Measurements from ENCODE around the gene PPIE. TPM values are rescaled to one million over a fixed set of nuclear protein-coding genes. Genes with fewer than 3 reads are reported as not detected.

PPIE gene
- total RNA-seq, 1 experiment from 2014 or later = 73.8 TPM

DNA sequence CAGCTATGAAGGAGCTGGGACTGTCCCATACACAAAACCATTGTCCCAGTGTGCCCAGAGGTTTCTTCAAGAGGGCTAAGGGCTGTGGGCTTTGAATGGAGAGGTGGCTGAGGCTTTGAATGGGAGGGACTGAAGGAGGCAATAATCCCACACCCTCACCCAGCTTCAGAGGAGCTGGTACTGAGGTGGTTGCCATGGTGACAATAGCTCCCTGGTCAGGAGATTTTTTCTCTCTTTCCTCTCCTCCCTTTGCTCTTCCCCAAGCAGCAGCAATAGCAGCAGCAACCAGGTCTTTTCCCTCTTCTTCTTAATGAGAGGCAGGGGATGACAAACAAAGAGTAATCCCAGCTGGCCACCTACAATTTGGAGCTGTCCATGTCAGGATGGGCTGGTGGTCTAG lies 49.0 kb upstream of the PPIE start:
- H3K4me3 ChIP-seq (replicated peaks in 1 of 2; ENCODE audit: low read depth in 1 of 2, low read length in 2 of 2) = no peak overlapping the region
- H3K36me3 ChIP-seq (ENCODE audit: control insufficient read depth in 1 of 2, insufficient read depth in 2 of 2, low read length in 2 of 2) = no peaks in the 10 kb centered on the region
- POLR2A ChIA-PET = no interaction called here
- no peak overlapping the region for H3K4me2 ChIP-seq (ENCODE audit: low read length)
- no peak overlapping the region for H3K9ac ChIP-seq (ENCODE audit: low read length)
- intact Hi-C loops (cut with micrococcal nuclease) = no loop called here
- H3K4me1 ChIP-seq (ENCODE audit: control insufficient read depth in 1 of 2, insufficient read depth in 2 of 2, low read length in 2 of 2) = peaks cover 3 to 20% of the 10 kb centered on the region in 2 experiments; a peak in 2 of 4 replicates
- no peaks in the 10 kb centered on the region for H4K20me1 ChIP-seq (ENCODE audit: insufficient read depth)
- CTCF ChIA-PET = no interaction called here
- DNase-seq (ENCODE audit: low read depth, low spot score) (no peak), ATAC-seq (no peak)
- H3K9me3 ChIP-seq (ENCODE audit: control insufficient read depth in 1 of 2, insufficient read depth in 1 of 2, low read depth in 1 of 2, low read length in 2 of 2) = no peaks in the 10 kb centered on the region
- RAD21 ChIA-PET (ENCODE audit: low non-redundant PET in 1 of 2, low total read pairs in 2 of 2, uncharacterized antibody in 2 of 2, unreplicated experiment in 2 of 2) = no interaction called here
- no peak for TF ChIP-seq JUND (IDR thresholded peaks at IDR 0.05)
- TF ChIP-seq EGR1 (IDR thresholded peaks at IDR 0.05; ENCODE audit: low read depth) = no peak
- TF ChIP-seq TCF7L2 (IDR thresholded peaks at IDR 0.05; ENCODE audit: borderline replicate concordance, extremely low read depth, insufficient read depth, insufficient read length) = no peak
- no peak for TF ChIP-seq POLR2A (IDR thresholded peaks at IDR 0.05; ENCODE audit: borderline replicate concordance, extremely low read depth, insufficient read depth, insufficient read length)
- 0 out of 2 replicates have a peak, but pooled peaks cover under 1% of the 10 kb centered on the region for H3K27me3 ChIP-seq (ENCODE audit: insufficient read depth, low read length)
- BruUV-seq (replicated peaks) = no TSS peak
- no peak overlapping the region for H3K27ac ChIP-seq (ENCODE audit: low read depth, low read length)
- H2AFZ ChIP-seq (ENCODE audit: low read depth, low read length, poor library complexity, severe bottlenecking) = no peak overlapping the region
- no peaks in the 10 kb centered on the region for H3K9me2 ChIP-seq (ENCODE audit: insufficient read depth)
- H3K79me2 ChIP-seq (ENCODE audit: insufficient read depth, low read length) = no peaks in the 10 kb centered on the region

DNA sequence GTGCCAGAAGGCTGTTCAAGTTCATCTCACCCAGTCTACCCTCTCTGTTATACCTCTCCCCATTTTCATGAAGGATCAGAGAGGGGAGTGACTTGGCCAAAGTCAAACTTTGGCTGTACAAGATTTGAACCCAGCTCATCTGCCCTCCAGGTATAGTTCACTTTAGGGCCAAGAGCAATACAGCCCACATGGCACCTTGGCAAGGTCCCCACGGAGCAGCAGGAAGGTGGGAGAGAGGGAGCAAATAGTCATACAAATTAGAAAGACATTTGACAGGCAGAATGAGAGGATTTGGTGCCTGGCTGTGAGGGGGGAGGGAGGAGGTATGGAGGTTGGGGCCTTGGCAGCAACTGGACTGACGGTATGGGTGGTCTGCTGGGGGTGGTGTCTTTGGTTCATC lies 48.5 kb upstream of the PPIE start:
- DNase-seq (ENCODE audit: low read depth, low spot score) = no peak
- H3K9me3 ChIP-seq (ENCODE audit: control insufficient read depth in 1 of 2, insufficient read depth in 1 of 2, low read depth in 1 of 2, low read length in 2 of 2) = no peaks in the 10 kb centered on the region
- CTCF ChIA-PET = interaction anchor here (1.4 kb wide), 1 partner anchor 84 kb away, joined by 7 read pairs; no protein-coding TSS in a partner anchor
- H3K9ac ChIP-seq (ENCODE audit: low read length) = no peak overlapping the region
- 0 out of 2 replicates have a peak, but pooled peaks cover 4% of the 10 kb centered on the region for H3K27me3 ChIP-seq (ENCODE audit: insufficient read depth, low read length)
- no peaks in the 10 kb centered on the region for H4K20me1 ChIP-seq (ENCODE audit: insufficient read depth)
- H3K4me2 ChIP-seq (ENCODE audit: low read length) = peak overlapping the region; percentile 88; the same call in 1 of the 2 replicates
- intact Hi-C loops (cut with micrococcal nuclease) = no loop called here
- no peaks in the 10 kb centered on the region for H3K36me3 ChIP-seq (ENCODE audit: control insufficient read depth in 1 of 2, insufficient read depth in 2 of 2, low read length in 2 of 2)
- peaks cover 3 to 20% of the 10 kb centered on the region in 2 experiments; a peak in 2 of 4 replicates for H3K4me1 ChIP-seq (ENCODE audit: control insufficient read depth in 1 of 2, insufficient read depth in 2 of 2, low read length in 2 of 2)
- H3K4me3 ChIP-seq (replicated peaks in 1 of 2; ENCODE audit: low read depth in 1 of 2, low read length in 2 of 2) = no peak overlapping the region
- H3K79me2 ChIP-seq (ENCODE audit: insufficient read depth, low read length) = no peaks in the 10 kb centered on the region
- no peaks in the 10 kb centered on the region for H3K9me2 ChIP-seq (ENCODE audit: insufficient read depth)
- no TSS peak for BruUV-seq (replicated peaks)
- RAD21 ChIA-PET (ENCODE audit: low non-redundant PET in 1 of 2, low total read pairs in 2 of 2, uncharacterized antibody in 2 of 2, unreplicated experiment in 2 of 2) = no interaction called here
- H2AFZ ChIP-seq (ENCODE audit: low read depth, low read length, poor library complexity, severe bottlenecking) = no peak overlapping the region
- H3K27ac ChIP-seq (ENCODE audit: low read depth, low read length) = no peak overlapping the region
- no peak for TF ChIP-seq POLR2A (IDR thresholded peaks at IDR 0.05; ENCODE audit: borderline replicate concordance, extremely low read depth, insufficient read depth, insufficient read length)
- TF ChIP-seq ELF1 (IDR thresholded peaks at IDR 0.05; ENCODE audit: borderline replicate concordance, low read depth) = no peak
- TF ChIP-seq EZH2phosphoT487 (IDR thresholded peaks at IDR 0.05; ENCODE audit: borderline replicate concordance) = no peak
- TF ChIP-seq YY1 (IDR thresholded peaks at IDR 0.05; ENCODE audit: extremely low read depth, insufficient replicate concordance, low read depth, low read length) = no peak
- no peak for TF ChIP-seq ZNF274 (IDR thresholded peaks at IDR 0.05; ENCODE audit: low read depth, low read length)
- no peak for TF ChIP-seq POLR2AphosphoS5 (IDR thresholded peaks at IDR 0.05; ENCODE audit: low read depth, low read length)
- no peak for TF ChIP-seq FOSL1 (IDR thresholded peaks at IDR 0.05; ENCODE audit: low read depth)
- TF ChIP-seq RAD21 (IDR thresholded peaks at IDR 0.05; ENCODE audit: low read depth) = no peak
- TF ChIP-seq SP1 (IDR thresholded peaks at IDR 0.05; ENCODE audit: low read depth) = no peak
- TF ChIP-seq, protein P1, sequence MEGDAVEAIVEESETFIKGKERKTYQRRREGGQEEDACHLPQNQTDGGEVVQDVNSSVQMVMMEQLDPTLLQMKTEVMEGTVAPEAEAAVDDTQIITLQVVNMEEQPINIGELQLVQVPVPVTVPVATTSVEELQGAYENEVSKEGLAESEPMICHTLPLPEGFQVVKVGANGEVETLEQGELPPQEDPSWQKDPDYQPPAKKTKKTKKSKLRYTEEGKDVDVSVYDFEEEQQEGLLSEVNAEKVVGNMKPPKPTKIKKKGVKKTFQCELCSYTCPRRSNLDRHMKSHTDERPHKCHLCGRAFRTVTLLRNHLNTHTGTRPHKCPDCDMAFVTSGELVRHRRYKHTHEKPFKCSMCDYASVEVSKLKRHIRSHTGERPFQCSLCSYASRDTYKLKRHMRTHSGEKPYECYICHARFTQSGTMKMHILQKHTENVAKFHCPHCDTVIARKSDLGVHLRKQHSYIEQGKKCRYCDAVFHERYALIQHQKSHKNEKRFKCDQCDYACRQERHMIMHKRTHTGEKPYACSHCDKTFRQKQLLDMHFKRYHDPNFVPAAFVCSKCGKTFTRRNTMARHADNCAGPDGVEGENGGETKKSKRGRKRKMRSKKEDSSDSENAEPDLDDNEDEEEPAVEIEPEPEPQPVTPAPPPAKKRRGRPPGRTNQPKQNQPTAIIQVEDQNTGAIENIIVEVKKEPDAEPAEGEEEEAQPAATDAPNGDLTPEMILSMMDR (IDR thresholded peaks at IDR 0.05 in 2 of 3, conservative IDR thresholded peaks at IDR 0.05 in 1 of 3; ENCODE audit: borderline replicate concordance in 1 of 3, insufficient read depth in 1 of 3, low read depth in 2 of 3, low read length in 2 of 3) = no peak
- TF ChIP-seq ZFX (IDR thresholded peaks at IDR 0.05) = no peak
- TF ChIP-seq TCF7L2 (IDR thresholded peaks at IDR 0.05; ENCODE audit: borderline replicate concordance, extremely low read depth, insufficient read depth, insufficient read length) = no peak
- ATAC-seq = no peak
- POLR2A ChIA-PET = no interaction called here

All from HCT116 (cell line).